Fibroblast of pulmonary artery (primary cell): ENCODE data around the gene GDPD2.
"Not testable (repeated sequence)": the region's sequence is repeated elsewhere in the genome, so short reads cannot be mapped to it uniquely, and the experiment has no call there.

Experiments used
- DNase-seq: peaks from one replicate; pipeline ENCODE4 v3.0.0-alpha.2; 2010; ENCODE audit warnings: low read depth
- H3K4me3 ChIP-seq: replicated peaks from 2 replicates; pipeline ENCODE4 v1.5.1; 2011; ENCODE audit warnings: low read depth, mild to moderate bottlenecking, control low read depth, low read length, moderate library complexity
- CTCF ChIP-seq: IDR thresholded peaks from 2 replicates; pipeline ENCODE4 v1.5.1; 2011; ENCODE audit warnings: mild to moderate bottlenecking, control low read depth, low read length, inconsistent platforms; ENCODE audit errors: missing control alignments

Gene GDPD2

GRCh38 chrX:70422851-70423341 lies at the start of gene GDPD2:
Gene GDPD2, plus strand, starts transcription at chrX:70423314. Its CDS starts 1,671 bp downstream, at chrX:70424985.
- no peak for TF ChIP-seq CTCF
- peak; percentile 22 for DNase-seq
- H3K4me3 ChIP-seq = no peak within 1 kb of the TSS

- no peak for DNase-seq
- H3K4me3 ChIP-seq = no peak overlapping the region
- TF ChIP-seq CTCF = no peak
Observed at GRCh38 chrX:70386235-70386634, 36.9 kb upstream of the GDPD2 start.

- no peak for TF ChIP-seq CTCF
- no peak overlapping the region for H3K4me3 ChIP-seq
- DNase-seq = peak; percentile 35
Observed at GRCh38 chrX:70398899-70399298, 24.2 kb upstream of the GDPD2 start.

GRCh38 chrX:70400181-70400580 lies 22.9 kb upstream of the GDPD2 start:
- not testable (repeated sequence) for H3K4me3 ChIP-seq

GRCh38 chrX:70402721-70403120 lies 20.4 kb upstream of the GDPD2 start:
- no peak for DNase-seq
- no peak overlapping the region for H3K4me3 ChIP-seq
- TF ChIP-seq CTCF = no peak

More at GRCh38 chrX:70400181-70400580, 22.9 kb upstream of the GDPD2 start:
- not testable (repeated sequence) for DNase-seq

GRCh38 chrX:70405003-70405402 lies 18.1 kb upstream of the GDPD2 start:
- no peak overlapping the region for H3K4me3 ChIP-seq
- no peak for DNase-seq
- no peak for TF ChIP-seq CTCF

- H3K4me3 ChIP-seq = no peak overlapping the region
- no peak for DNase-seq
- no peak for TF ChIP-seq CTCF
Observed at GRCh38 chrX:70410921-70411320, 12.2 kb upstream of the GDPD2 start.
